NCI-H82 treated with DMSO at 0.1 percent for 48 hours (cell line): Measurements from ENCODE around the gene CCDC142.
A peak's percentile ranks its signal among the peaks of the same experiment; 100 is the strongest.
"Not testable (repeated sequence)": the region's sequence is repeated elsewhere in the genome, so short reads cannot be mapped to it uniquely, and the experiment has no call there.

Experiments
- DNase-seq: peaks from one replicate; lab custom pipeline; 2025; ENCODE audit not compliant: unreplicated experiment; lab: John Stamatoyannopoulos, UW

The CCDC142 gene

GRCh38 chr2:74442483-74443297, 40.1 kb downstream of the CCDC142 start:
- not testable (repeated sequence) for DNase-seq

GRCh38 chr2:74441690-74442482, 40.9 kb downstream of the CCDC142 start, which contains the start of gene RTKN:
Gene RTKN, minus strand, starts transcription at chr2:74441937. Its CDS starts 121 bp downstream, at chr2:74441816.
- DNase-seq = no peak

- no peak for DNase-seq
Measured at GRCh38 chr2:74441170-74441689, 41.6 kb downstream of the CCDC142 start.

- peak; percentile 71 for DNase-seq
Measured at GRCh38 chr2:74440378-74441169, 42.2 kb downstream of the CCDC142 start.

GRCh38 chr2:74439803-74440377, 42.9 kb downstream of the CCDC142 start:
- DNase-seq = no peak

GRCh38 chr2:74439373-74439772, 43.4 kb downstream of the CCDC142 start:
- peak; percentile 55 for DNase-seq

GRCh38 chr2:74438248-74438647, 44.5 kb downstream of the CCDC142 start:
- DNase-seq = no peak

GRCh38 chr2:74436848-74437695, 45.7 kb downstream of the CCDC142 start:
- DNase-seq = no peak

- no peak for DNase-seq
Measured at GRCh38 chr2:74436111-74436805, 46.5 kb downstream of the CCDC142 start.

GRCh38 chr2:74430502-74430901, 52.3 kb downstream of the CCDC142 start:
- DNase-seq = no peak

- DNase-seq = no peak
Measured at GRCh38 chr2:74429487-74430451, 53.0 kb downstream of the CCDC142 start.

- no peak for DNase-seq
Measured at GRCh38 chr2:74428675-74429074, 54.1 kb downstream of the CCDC142 start.

GRCh38 chr2:74427551-74427950, 55.2 kb downstream of the CCDC142 start:
- no peak for DNase-seq

GRCh38 chr2:74426181-74426758, 56.5 kb downstream of the CCDC142 start:
- DNase-seq = no peak

- no peak for DNase-seq
Measured at GRCh38 chr2:74425523-74425922, 57.3 kb downstream of the CCDC142 start.

GRCh38 chr2:74424995-74425406, 57.8 kb downstream of the CCDC142 start:
- no peak for DNase-seq

- DNase-seq = no peak
Measured at GRCh38 chr2:74424139-74424992, 58.4 kb downstream of the CCDC142 start.
